Colonic mucosa (tissue), 4 donors: ENCODE data around the gene PUS7. TPM values are rescaled to one million over a fixed set of nuclear protein-coding genes. Genes with fewer than 3 reads are reported as not detected.

Source experiments
- DNase-seq: peaks from one replicate; pipeline ENCODE4 v3.0.0-alpha.2; 2020
- H3K27ac ChIP-seq: fragments of 200-600 bp; one replicate; pipeline ENCODE4 v1.8.0; 2021
- H3K27me3 ChIP-seq: fragments of 200-600 bp; one replicate; pipeline ENCODE4 v1.8.0; 2021
- H3K36me3 ChIP-seq: fragments of 200-600 bp; one replicate; pipeline ENCODE4 v1.8.0; 2021
- H3K4me1 ChIP-seq: fragments of 200-600 bp; one replicate; pipeline ENCODE4 v1.8.0; 2021; ENCODE audit warnings: mild to moderate bottlenecking
- H3K4me3 ChIP-seq: fragments of 200-600 bp; one replicate; pipeline ENCODE4 v1.8.0; 2021
- H3K9ac ChIP-seq, 2 donors: one replicate each; pipeline ENCODE4 v1.7.0; 2013; ENCODE audit warnings: control low read depth in 2 of 2, low read depth in 2 of 2, low read length in 2 of 2
- H3K9me3 ChIP-seq: fragments of 200-600 bp; one replicate; pipeline ENCODE4 v1.8.0; 2021
- intact Hi-C: fragments of 100-400 bp; cut with DNase I; formaldehyde crosslinking; loops from one replicate; pipeline ENCODE4 v1.14.1; 2022
- total RNA-seq, 2 donors: library from RNA; stranded (reverse); fragmentation: NEBNext Ultra II Directional in 1 of 2; extraction: Animal tissue kit (Norgen Biotek cat#: 25700) in 1 of 2; gene quantifications; one replicate each; pipeline ENCODE4 v1.2.1, GENCODE V29; 2021
- TF ChIP-seq, protein P1 (sequence below): fragments of 200-600 bp; IDR thresholded peaks from one replicate; pipeline ENCODE4 v1.8.0; 2022; ENCODE audit warnings: antibody characterized with exemption, mild to moderate bottlenecking
- donor health status: healthy.
- donor health status: DM: no; HTN: no; CAD: no.
- donor health status: DM: no; HTN: no; CAD: no.

Gene PUS7
- total RNA-seq, 2 donors from 2014 or later: 7.5 to 10.7 TPM

DNA sequence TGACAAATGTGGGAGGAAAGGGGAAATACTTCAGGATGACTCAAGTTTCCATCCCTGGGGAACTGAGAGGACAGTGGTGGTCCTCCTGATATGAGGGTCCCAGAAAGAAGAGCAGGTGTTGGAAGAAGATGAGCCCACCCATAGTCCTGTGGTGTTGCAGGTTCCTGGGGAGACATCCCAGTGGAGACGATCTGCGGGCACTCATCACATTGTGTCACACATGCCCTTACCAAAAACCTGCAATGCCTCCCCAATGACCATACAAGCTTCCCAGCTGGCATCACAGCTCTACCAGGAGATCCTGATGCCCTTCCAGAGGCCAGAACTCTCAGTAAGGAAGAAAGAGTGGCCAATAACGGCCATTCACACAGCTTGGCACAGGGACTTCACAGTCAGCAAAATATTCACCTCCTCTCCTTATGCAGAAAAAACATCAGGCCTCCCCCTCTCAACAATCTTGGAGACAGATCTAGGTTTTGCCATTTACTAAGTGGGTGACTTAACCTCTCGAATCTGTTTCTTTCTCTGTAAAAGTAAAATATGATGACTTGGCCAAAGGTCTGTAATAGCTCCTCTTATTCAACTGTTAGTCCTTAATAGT is 9.0 kb downstream of the PUS7 start:
- no peak overlapping the region for H3K4me3 ChIP-seq
- intact Hi-C loops: no loop called here
- no peak for DNase-seq
- H3K4me1 ChIP-seq: no peaks in the 10 kb centered on the region
- H3K9ac ChIP-seq: no peak overlapping the region
- TF ChIP-seq, protein P1, sequence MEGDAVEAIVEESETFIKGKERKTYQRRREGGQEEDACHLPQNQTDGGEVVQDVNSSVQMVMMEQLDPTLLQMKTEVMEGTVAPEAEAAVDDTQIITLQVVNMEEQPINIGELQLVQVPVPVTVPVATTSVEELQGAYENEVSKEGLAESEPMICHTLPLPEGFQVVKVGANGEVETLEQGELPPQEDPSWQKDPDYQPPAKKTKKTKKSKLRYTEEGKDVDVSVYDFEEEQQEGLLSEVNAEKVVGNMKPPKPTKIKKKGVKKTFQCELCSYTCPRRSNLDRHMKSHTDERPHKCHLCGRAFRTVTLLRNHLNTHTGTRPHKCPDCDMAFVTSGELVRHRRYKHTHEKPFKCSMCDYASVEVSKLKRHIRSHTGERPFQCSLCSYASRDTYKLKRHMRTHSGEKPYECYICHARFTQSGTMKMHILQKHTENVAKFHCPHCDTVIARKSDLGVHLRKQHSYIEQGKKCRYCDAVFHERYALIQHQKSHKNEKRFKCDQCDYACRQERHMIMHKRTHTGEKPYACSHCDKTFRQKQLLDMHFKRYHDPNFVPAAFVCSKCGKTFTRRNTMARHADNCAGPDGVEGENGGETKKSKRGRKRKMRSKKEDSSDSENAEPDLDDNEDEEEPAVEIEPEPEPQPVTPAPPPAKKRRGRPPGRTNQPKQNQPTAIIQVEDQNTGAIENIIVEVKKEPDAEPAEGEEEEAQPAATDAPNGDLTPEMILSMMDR: no peak
- H3K27me3 ChIP-seq: no peaks in the 10 kb centered on the region
- no peaks in the 10 kb centered on the region for H3K36me3 ChIP-seq
- H3K9me3 ChIP-seq: no peaks in the 10 kb centered on the region
- H3K27ac ChIP-seq: no peak overlapping the region

DNA sequence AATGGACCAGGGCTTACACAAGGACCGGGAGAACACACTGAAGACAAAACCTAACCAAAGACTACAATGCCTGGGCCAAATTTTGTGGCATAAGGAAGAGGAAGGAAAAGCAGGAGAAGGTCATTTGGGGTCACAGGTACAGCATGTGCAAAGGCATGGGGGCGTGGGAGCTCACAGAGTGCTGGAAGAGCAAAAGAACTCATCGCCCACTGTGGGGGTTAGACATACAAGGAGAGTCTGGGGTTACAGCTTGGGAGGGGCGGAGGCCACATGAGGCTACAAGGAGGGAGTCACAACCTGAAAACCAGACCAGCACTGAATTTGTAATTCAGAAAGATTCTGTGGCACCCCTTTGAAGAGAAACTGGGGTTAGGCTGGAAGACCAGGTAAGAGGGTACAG is 9.7 kb downstream of the PUS7 start:
- Histone ChIP-seq H3K9me3 (no peaks in the 10 kb centered on the region), H3K27ac (no peak overlapping the region), H3K4me3 (no peak overlapping the region), H3K36me3 (no peaks in the 10 kb centered on the region), H3K27me3 (no peaks in the 10 kb centered on the region), H3K4me1 (no peaks in the 10 kb centered on the region), H3K9ac (no peak overlapping the region)
- intact Hi-C loops: no loop called here
- TF ChIP-seq, protein P1: no peak
- no peak for DNase-seq

DNA sequence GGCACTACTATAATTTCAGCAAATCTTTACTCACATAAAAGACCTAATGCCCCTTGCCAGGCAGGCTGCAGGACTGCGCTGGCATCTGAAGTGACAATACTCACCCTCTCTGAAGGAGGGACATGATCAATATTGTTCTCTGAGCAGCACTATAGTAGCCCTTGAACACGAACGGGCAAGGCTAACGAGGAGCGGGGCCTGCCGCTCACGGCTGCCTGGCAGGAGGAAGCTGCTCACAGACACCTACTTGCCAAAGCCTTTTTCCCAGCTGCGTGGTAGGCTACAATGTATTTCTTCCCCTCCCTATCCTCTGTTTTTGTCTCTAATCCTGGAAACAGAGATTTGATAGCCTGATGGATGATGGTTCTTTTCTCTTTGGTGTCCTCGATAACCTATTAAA is 19.9 kb downstream of the PUS7 start:
- TF ChIP-seq, protein P1: no peak
- Histone ChIP-seq H3K27ac (no peak overlapping the region), H3K27me3 (no peaks in the 10 kb centered on the region), H3K4me1 (no peaks in the 10 kb centered on the region), H3K9me3 (no peaks in the 10 kb centered on the region), H3K4me3 (no peak overlapping the region), H3K36me3 (no peaks in the 10 kb centered on the region), H3K9ac (no peak overlapping the region)
- DNase-seq: no peak
- intact Hi-C loops: no loop called here

DNA sequence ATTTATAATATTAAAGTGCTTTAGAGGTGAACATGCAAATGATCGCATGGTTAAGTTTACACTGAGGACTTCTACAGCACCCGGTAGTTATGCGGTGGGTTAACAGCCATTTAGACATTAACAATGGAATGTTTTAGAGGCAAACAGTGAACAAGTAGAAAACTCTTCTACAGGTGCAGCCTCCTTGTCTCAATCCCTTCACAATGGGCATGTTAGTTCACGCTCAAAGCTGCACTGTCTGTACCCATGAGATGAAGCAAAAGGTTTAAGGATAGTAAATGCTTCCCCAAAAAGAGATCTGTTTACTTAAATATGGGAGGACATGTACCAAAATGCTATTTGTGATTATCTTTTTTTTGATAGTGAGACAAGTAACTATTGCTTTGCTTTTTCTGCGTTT is 25.1 kb downstream of the PUS7 start:
- H3K4me1 ChIP-seq: no peaks in the 10 kb centered on the region
- H3K9ac ChIP-seq: no peak overlapping the region
- DNase-seq: no peak
- intact Hi-C loops: no loop called here
- TF ChIP-seq, protein P1: no peak
- H3K27ac ChIP-seq: no peak overlapping the region
- no peaks in the 10 kb centered on the region for H3K27me3 ChIP-seq
- H3K9me3 ChIP-seq: no peaks in the 10 kb centered on the region
- no peak overlapping the region for H3K4me3 ChIP-seq
- no peaks in the 10 kb centered on the region for H3K36me3 ChIP-seq

DNA sequence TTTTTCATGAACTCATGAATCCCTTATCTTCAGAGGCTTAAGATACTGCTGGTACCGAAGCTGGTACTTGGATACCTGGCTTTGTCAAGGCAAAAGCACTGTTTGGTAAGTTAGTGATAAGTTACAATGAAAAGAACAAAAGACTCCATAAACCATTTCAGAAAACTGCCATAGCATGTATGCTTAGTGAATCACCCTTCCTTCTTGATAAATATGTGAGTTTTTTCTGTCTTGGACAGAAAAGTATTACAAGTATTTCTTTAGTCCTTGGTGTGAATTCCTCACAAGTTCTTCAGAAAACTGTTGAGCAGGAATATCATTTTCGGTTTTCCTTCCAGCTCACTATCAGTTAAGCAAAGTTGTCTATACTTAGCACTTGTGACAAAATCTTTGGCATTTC is 25.6 kb downstream of the PUS7 start:
- Histone ChIP-seq H3K9ac (no peak overlapping the region), H3K4me1 (no peaks in the 10 kb centered on the region), H3K9me3 (no peaks in the 10 kb centered on the region), H3K36me3 (no peaks in the 10 kb centered on the region), H3K27me3 (no peaks in the 10 kb centered on the region), H3K4me3 (no peak overlapping the region), H3K27ac (no peak overlapping the region)
- intact Hi-C loops: no loop called here
- TF ChIP-seq, protein P1: no peak
- DNase-seq: no peak
